ENCODE data around the gene RAB11FIP3. TPM values are rescaled to one million over a fixed set of nuclear protein-coding genes. Genes with fewer than 3 reads are reported as not detected.

RAB11FIP3 gene

DNA sequence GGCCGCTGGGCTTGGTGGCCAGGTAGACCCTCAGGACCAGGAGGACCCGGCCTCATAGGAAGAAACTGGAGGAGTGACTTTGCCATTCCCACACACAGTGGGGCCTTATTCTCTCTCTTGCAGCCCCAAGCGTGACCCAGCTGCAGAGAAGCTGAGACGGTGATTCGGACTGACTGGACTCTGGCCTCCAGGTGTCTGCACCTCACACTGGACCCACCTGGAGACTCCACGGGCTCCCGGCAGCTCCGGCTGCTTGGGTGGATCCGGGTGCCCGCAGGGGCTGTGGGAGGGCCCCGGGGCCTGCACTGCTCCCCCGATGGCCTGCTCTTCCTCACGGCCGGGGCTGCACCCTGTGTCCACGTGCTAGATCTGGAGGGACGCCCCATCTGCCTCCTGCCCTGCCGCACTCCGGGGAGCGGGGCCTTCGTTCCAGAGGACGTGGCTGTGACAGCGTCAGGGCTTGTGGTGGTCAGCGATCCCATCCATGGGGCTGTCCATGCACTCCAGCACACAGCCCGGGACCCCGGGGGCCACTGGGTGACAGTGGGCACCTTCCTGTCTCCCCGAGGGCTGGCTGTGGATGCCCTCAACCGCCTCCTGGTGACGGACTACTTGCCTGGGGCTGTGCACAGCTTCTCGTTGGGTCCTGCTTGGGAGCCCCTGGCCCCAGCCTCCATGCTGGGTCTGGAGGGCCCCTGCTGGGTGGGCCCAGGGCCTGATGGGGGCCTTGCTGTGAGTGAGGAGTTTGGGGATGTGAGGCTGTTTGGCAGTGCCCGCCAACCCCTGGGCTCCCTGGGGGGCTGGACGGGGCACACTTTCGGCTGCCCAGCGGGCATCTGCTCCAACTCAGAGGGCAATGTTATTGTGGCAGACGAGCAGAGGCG lies 142.2 kb downstream of the RAB11FIP3 start:
- H3K4me1 ChIP-seq (ENCODE audit: control insufficient read depth, insufficient read depth, low read length): peaks cover 20% of the 10 kb centered on the region
- H3K9ac ChIP-seq (ENCODE audit: low read depth, low read length): no peak overlapping the region
- H3K4me3 ChIP-seq (ENCODE audit: low read length): no peak overlapping the region
- peaks cover 4% of the 10 kb centered on the region for H3K36me3 ChIP-seq (ENCODE audit: insufficient read depth, low read length)
- H3K27me3 ChIP-seq (ENCODE audit: control insufficient read depth, insufficient read depth, low read length): peaks cover 2% of the 10 kb centered on the region
- H3K9me3 ChIP-seq (replicated peaks; ENCODE audit: low read length): no peaks in the 10 kb centered on the region
- H3K4me2 ChIP-seq (ENCODE audit: low read length): no peak overlapping the region

- H3K4me1 ChIP-seq (ENCODE audit: control insufficient read depth, insufficient read depth, low read length): peaks cover 20% of the 10 kb centered on the region
- peak overlapping the region; percentile 94 for H3K4me3 ChIP-seq (ENCODE audit: low read length)
- peaks cover 4% of the 10 kb centered on the region for H3K36me3 ChIP-seq (ENCODE audit: insufficient read depth, low read length)
- H3K9ac ChIP-seq (ENCODE audit: low read depth, low read length): peak overlapping the region; percentile 92
- no peaks in the 10 kb centered on the region for H3K27me3 ChIP-seq (ENCODE audit: control insufficient read depth, insufficient read depth, low read length)
- peak overlapping the region; percentile 99 for H3K4me2 ChIP-seq (ENCODE audit: low read length)
- no peaks in the 10 kb centered on the region for H3K9me3 ChIP-seq (replicated peaks; ENCODE audit: low read length)
Observed at GRCh38 chr16:568401-569258, 143.2 kb downstream of the RAB11FIP3 start.

DNA sequence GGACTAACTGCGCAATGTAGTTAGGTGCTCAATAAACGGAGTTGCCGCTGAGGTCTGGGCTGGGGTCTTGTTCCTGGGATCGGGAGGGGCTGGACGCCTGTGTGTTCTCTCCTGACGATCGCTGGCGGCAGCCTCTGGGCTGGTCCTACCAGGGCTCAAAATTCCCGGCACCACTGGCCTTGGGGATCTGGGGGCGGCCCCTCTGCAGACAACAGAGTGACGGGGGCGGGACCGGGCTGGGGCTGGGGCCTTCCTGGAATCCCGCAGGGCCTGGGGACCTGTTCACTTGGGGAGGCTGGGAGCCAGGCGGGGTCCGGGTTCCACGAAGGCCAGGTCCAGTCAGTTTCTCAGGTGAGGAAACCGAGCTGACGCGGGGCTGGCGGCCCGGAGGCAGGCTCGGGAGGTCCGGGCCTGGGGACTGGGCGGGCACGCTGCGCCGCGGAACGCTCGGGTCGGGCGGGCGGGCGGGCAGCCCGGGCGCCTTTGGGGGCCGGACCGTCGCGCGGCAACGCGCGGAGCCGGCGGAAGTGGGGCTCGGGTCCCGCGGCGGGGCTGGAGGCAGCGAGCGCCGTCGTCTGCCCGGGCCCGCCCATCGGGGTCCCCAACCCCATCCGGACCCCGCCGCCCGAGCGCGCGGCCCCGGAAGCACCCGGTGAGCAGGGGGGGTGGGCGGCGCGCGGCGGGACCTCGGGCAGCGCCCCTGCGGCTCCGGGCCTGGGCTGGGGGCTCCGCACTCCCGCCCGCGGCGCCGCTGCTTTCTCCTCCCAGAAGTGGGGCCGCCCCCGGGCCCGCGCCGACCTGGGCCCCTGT lies 144.2 kb downstream of the RAB11FIP3 start, which contains the start of gene PIGQ:
Gene PIGQ, plus strand, starts transcription at position 524 of the 810 bp plus-strand sequence. CDS start 4,107 bp downstream, outside the sequence.
- Histone ChIP-seq H3K36me3 (ENCODE audit: insufficient read depth, low read length) (peaks cover 10% of the 10 kb centered on the region), H3K4me3 (ENCODE audit: low read length) (peak within 1 kb of the TSS; percentile 94), H3K27me3 (ENCODE audit: control insufficient read depth, insufficient read depth, low read length) (no peaks in the 10 kb centered on the region), H3K9ac (ENCODE audit: low read depth, low read length) (peak within 1 kb of the TSS; percentile 92), H3K9me3 (replicated peaks; ENCODE audit: low read length) (no peaks in the 10 kb centered on the region), H3K4me2 (ENCODE audit: low read length) (peak within 1 kb of the TSS; percentile 99), H3K4me1 (ENCODE audit: control insufficient read depth, insufficient read depth, low read length) (peaks cover 20% of the 10 kb centered on the region)

Small RNA genes lying within 50 kb of the gene (small RNA-seq; reads per million reads assigned to genes)
- not detected for gene MIR3176
- not detected for gene MIR5587
- not detected for gene RF00019
- gene Z98883.1: not detected
